K562 (cell line): ENCODE data around the gene NEB. TPM values are rescaled to one million over a fixed set of nuclear protein-coding genes. Genes with fewer than 3 reads are reported as not detected.

Source experiments
- ATAC-seq: fragments of 200-7000 bp; cut with Tn5 transposase; 3 replicates; pipeline ENCODE4 v1.9.1; 2020; ENCODE audit warnings: moderate library complexity
- BruUV-seq: library from RNA; stranded (reverse); fragments of 400-500 nt; replicated peaks from 2 replicates; lab custom pipeline; 2021; lab: Mats Ljungman, UMichigan
- CTCF ChIA-PET: fragments of 300-600 bp; formaldehyde crosslinking; extraction: SDS; loops from one replicate; lab custom pipeline; 2021; ENCODE audit warnings: low intra/inter-chr PET ratio; lab: Yijun Ruan, JAX
- POLR2A ChIA-PET: fragments of 300-600, 350-650 bp; sonication (Branson Sonifier 250); formaldehyde crosslinking; extraction: SDS; loops from one replicate; lab custom pipeline; 2021; ENCODE audit warnings: antibody characterized with exemption, inconsistent platforms; lab: Yijun Ruan, JAX
- DNase-seq, 4 experiments: peaks; one replicate each; pipeline versions ENCODE4 v3.0.0 to v3.0.0-alpha.2; 2011 to 2018; ENCODE audit warnings: low spot score in 3 of 4, mixed read lengths in 3 of 4; ENCODE audit errors: extremely low read depth in 1 of 4
- FAIRE-seq: peaks from 2 replicates; lab custom pipeline; 2011; peaks lifted over from hg19 to GRCh38; lab: Jason Lieb, UNC
- H2AFZ ChIP-seq: 2 replicates; pipeline ENCODE4 v1.6.0; 2011; ENCODE audit warnings: low read depth, low read length, control low read depth, inconsistent platforms
- H3K27ac ChIP-seq: fragments of 200-600 bp; 3 replicates; pipeline ENCODE4 v1.8.0; 2011; ENCODE audit warnings: low read depth, mild to moderate bottlenecking, control low read depth, inconsistent platforms, low read length, moderate library complexity, mixed read lengths; ENCODE audit errors: extremely low read depth
- H3K27me3 ChIP-seq, 2 experiments: fragments of 300-600 bp in 1 of 2; 2 replicates in 1 of 2; 3 replicates in 1 of 2; pipeline versions ENCODE4 v1.6.0 to v1.8.0; 2011; ENCODE audit warnings: inconsistent platforms in 2 of 2, low read length in 2 of 2, mild to moderate bottlenecking in 1 of 2, mixed read lengths in 1 of 2, moderate library complexity in 1 of 2; ENCODE audit not compliant: control insufficient read depth in 2 of 2, insufficient read depth in 2 of 2
- H3K36me3 ChIP-seq: fragments of 300-600 bp; 3 replicates; pipeline ENCODE4 v1.8.0; 2011; ENCODE audit warnings: mild to moderate bottlenecking, low read length, inconsistent platforms; ENCODE audit not compliant: control insufficient read depth, insufficient read depth
- H3K4me1 ChIP-seq, 2 experiments: fragments of 200-600 bp in 1 of 2; replicated peaks in 1 of 2; 2 replicates in 1 of 2; 3 replicates in 1 of 2; pipeline versions ENCODE4 v1.5.1 to v1.8.0; 2011; ENCODE audit warnings: inconsistent platforms in 2 of 2, low read length in 2 of 2, mild to moderate bottlenecking in 1 of 2, mixed read lengths in 1 of 2, moderate library complexity in 1 of 2; ENCODE audit not compliant: control insufficient read depth in 2 of 2, insufficient read depth in 2 of 2
- H3K4me2 ChIP-seq: 2 replicates; pipeline ENCODE4 v1.6.1; 2011; ENCODE audit warnings: low read length, control low read depth, inconsistent platforms, mixed read lengths; ENCODE audit not compliant: insufficient read depth
- H3K4me3 ChIP-seq: fragments of 200-600 bp; sonication (generic), shearing (Covaris generic); 2 replicates; pipeline ENCODE4 v1.5.1; 2016; ENCODE audit warnings: control low read depth, inconsistent platforms
- H3K79me2 ChIP-seq: fragments of 200-600 bp; 3 replicates; pipeline ENCODE4 v1.8.0; 2011; ENCODE audit warnings: low read length, inconsistent platforms; ENCODE audit not compliant: control insufficient read depth, insufficient read depth
- H3K9ac ChIP-seq, 2 experiments: 2 replicates each; pipeline versions ENCODE4 v1.6.0 to v1.6.1; 2011; ENCODE audit warnings: low read depth in 2 of 2, low read length in 2 of 2, control low read depth in 1 of 2, inconsistent platforms in 1 of 2, mild to moderate bottlenecking in 1 of 2, mixed read lengths in 1 of 2; ENCODE audit not compliant: insufficient read depth in 1 of 2
- H3K9me1 ChIP-seq: one replicate; pipeline ENCODE4 v1.6.0; 2011; ENCODE audit warnings: inconsistent platforms, mild to moderate bottlenecking, low read length, moderate library complexity; ENCODE audit not compliant: control insufficient read depth, insufficient read depth
- H3K9me3 ChIP-seq: replicated peaks from 2 replicates; pipeline ENCODE4 v1.5.1; 2011; ENCODE audit warnings: low read depth, low read length, inconsistent platforms; ENCODE audit not compliant: control insufficient read depth, insufficient read depth
- H4K20me1 ChIP-seq: replicated peaks from 2 replicates; pipeline ENCODE4 v1.6.1; 2011; ENCODE audit warnings: low read length, inconsistent platforms, mixed read lengths; ENCODE audit not compliant: control insufficient read depth, insufficient read depth
- BRD4 ChIP-seq: fragments of 200-600 bp; sonication (generic); IDR thresholded peaks from 2 replicates; pipeline ENCODE4 v1.6.1; 2017; ENCODE audit warnings: inconsistent platforms
- FOXJ2 ChIP-seq: fragments of 200-800 bp; sonication (Bioruptor generic); IDR thresholded peaks from 2 replicates; pipeline ENCODE4 v1.6.1; 2016; ENCODE audit warnings: missing genetic modification characterization, missing compliant biosample characterization
- HDGF ChIP-seq: fragments of 450-650 bp; IDR thresholded peaks from 2 replicates; pipeline ENCODE4 v1.6.1; 2016
- HIVEP1 ChIP-seq: fragments of 250-450 bp; sonication (Bioruptor Pico); IDR thresholded peaks from 2 replicates; pipeline ENCODE4 v1.4.0; 2020; ENCODE audit warnings: mild to moderate bottlenecking
- HMG20B ChIP-seq: fragments of 250-450 bp; sonication (Bioruptor Pico); IDR thresholded peaks from 2 replicates; pipeline ENCODE4 v1.5.0; 2021; ENCODE audit warnings: mild to moderate bottlenecking
- MAZ ChIP-seq, 2 experiments: fragments of 450-650 bp in 1 of 2; sonication (generic) in 1 of 2; formaldehyde crosslinking; IDR thresholded peaks in 1 of 2; conservative IDR thresholded peaks in 1 of 2; 2 replicates each; pipeline versions ENCODE4 v1.4.0 to v1.5.0; 2020; ENCODE audit warnings: mild to moderate bottlenecking in 1 of 2, missing genetic modification reagents in 1 of 2
- MCM5 ChIP-seq: fragments of 450-650 bp; IDR thresholded peaks from 2 replicates; pipeline ENCODE4 v1.6.1; 2016; ENCODE audit warnings: low read depth
- MECOM ChIP-seq: fragments of 250-450 bp; sonication (Bioruptor Pico); IDR thresholded peaks from 2 replicates; pipeline ENCODE4 v1.8.0; 2022; ENCODE audit warnings: inconsistent platforms
- NFE2L1 ChIP-seq: fragments of 450-650 bp; IDR thresholded peaks from 2 replicates; pipeline ENCODE4 v1.6.1; 2016; ENCODE audit warnings: missing genetic modification characterization, low read depth, mild to moderate bottlenecking, missing compliant biosample characterization, moderate library complexity, borderline replicate concordance
- NFIC ChIP-seq: fragments of 450-650 bp; IDR thresholded peaks from 2 replicates; pipeline ENCODE4 v1.6.1; 2017; ENCODE audit warnings: mild to moderate bottlenecking, inconsistent platforms
- NR3C1 ChIP-seq: sonication (generic); formaldehyde crosslinking; IDR thresholded peaks from 2 replicates; pipeline ENCODE4 v1.8.1; 2022; ENCODE audit warnings: missing genetic modification reagents
- POLR3G ChIP-seq: IDR thresholded peaks from 2 replicates; pipeline ENCODE4 v1.6.1; 2011; ENCODE audit not compliant: insufficient read length, insufficient replicate concordance; ENCODE audit errors: extremely low read depth
- SIN3A ChIP-seq, 2 experiments: fragments of 150-350 bp in 1 of 2; IDR thresholded peaks; 2 replicates each; pipeline ENCODE4 v1.6.1; 2011 to 2016; ENCODE audit warnings: borderline replicate concordance in 2 of 2, low read depth in 2 of 2, low read length in 2 of 2, mild to moderate bottlenecking in 2 of 2, moderate library complexity in 2 of 2; ENCODE audit not compliant: control insufficient read depth in 1 of 2
- SMAD1 ChIP-seq: fragments of 150-350 bp; IDR thresholded peaks from 2 replicates; pipeline ENCODE4 v1.6.1; 2014; ENCODE audit warnings: low read length, low read depth; ENCODE audit not compliant: partially characterized antibody
- ZNF133 ChIP-seq: fragments of 250-450 bp; sonication (Bioruptor Pico); IDR thresholded peaks from 2 replicates; pipeline ENCODE4 v1.4.0; 2020; ENCODE audit warnings: mild to moderate bottlenecking
- WGBS: fragments of 100-300 bp; shearing (Covaris generic); methylation state at CpG from one replicate; pipeline ENCODE4 v1.1.6; 2016; ENCODE audit warnings: low coverage, mixed read lengths; ENCODE audit not compliant: insufficient coverage; ENCODE audit errors: missing lambda C conversion rate; 5-methylcytosine and 5-hydroxymethylcytosine counted together
- in situ Hi-C: fragments of 300-500 bp; cut with MboI; formaldehyde crosslinking; loops from 4 replicates; pipeline ENCODE4 v1.15.0; 2018; ENCODE audit warnings: inconsistent platforms, mixed read lengths
- intact Hi-C: fragments of 100-400 bp; cut with micrococcal nuclease; formaldehyde crosslinking; loops from 2 replicates; pipeline ENCODE4 v1.14.2; 2022
- polyA plus RNA-seq, 8 experiments: library from polyadenylated mRNA; depleted of rRNA in 4 of 8; stranded (reverse) in 5 of 8; unstranded in 3 of 8; fragments of >200 nt; fragmentation: Nextera tagmentation in 2 of 8; fragmentation: Illumina TruSeq in 1 of 8; extraction: Ambion mirVana in 2 of 8; extraction: Trizol in 1 of 8; gene quantifications; 2 replicates each; pipeline versions ENCODE4 v1.2.1 to v1.2.3, GENCODE V29; 2011 to 2014; ENCODE audit warnings: inconsistent platforms in 1 of 8, missing spikeins in 1 of 8
- total RNA-seq, 7 experiments: library from RNA; depleted of rRNA in 6 of 7; stranded (reverse); fragments of >200 nt in 6 of 7; fragmentation: Illumina TruSeq in 2 of 7; extraction: Trizol in 2 of 7; gene quantifications; 2 replicates each; pipeline versions ENCODE4 v1.2.1 to v1.2.3, GENCODE V29; 2011 to 2021; ENCODE audit warnings: low replicate concordance in 1 of 7
- TF ChIP-seq, protein P1 (sequence below): sonication (generic); formaldehyde crosslinking; IDR thresholded peaks from 2 replicates; pipeline ENCODE4 v1.8.0; 2022; ENCODE audit warnings: missing genetic modification reagents, mild to moderate bottlenecking, moderate library complexity, borderline replicate concordance
- TF ChIP-seq, protein P2 (sequence below), 3 experiments: IDR thresholded peaks in 2 of 3; conservative IDR thresholded peaks in 1 of 3; 2 replicates each; pipeline ENCODE4 v1.5.1; 2011 to 2012; ENCODE audit warnings: low read length in 3 of 3, mild to moderate bottlenecking in 3 of 3, control low read depth in 2 of 3, improper control_type of control experiment in 1 of 3, inconsistent platforms in 1 of 3, low read depth in 1 of 3, mixed read lengths in 1 of 3, moderate library complexity in 1 of 3; ENCODE audit not compliant: insufficient read depth in 2 of 3

The NEB gene
- total and polyA plus RNA-seq, 9 of the 15 experiments (the other 6 are each of a cell fraction or from before 2014, with no cell fraction given): 1.7 to 3.8 (median 2.9) TPM

GRCh38 chr2:151534001-151534400 lies 200.3 kb downstream of the NEB start:
- H3K36me3 ChIP-seq: no peaks in the 10 kb centered on the region
- intact Hi-C loops (no loop called here), in situ Hi-C loops (no loop called here)
- no peaks in the 10 kb centered on the region for H4K20me1 ChIP-seq
- ChIA-PET POLR2A (no interaction called here), CTCF (no interaction called here)
- H3K4me2 ChIP-seq: no peak overlapping the region
- no peaks in the 10 kb centered on the region for H3K4me1 ChIP-seq
- WGBS: 63% methylated on average over 7 of the region's 7 CpGs
- TF ChIP-seq NFE2L1 (tag) (no peak), HIVEP1 (CRISPR knock-in tag) (no peak), FOXJ2 (no peak), MCM5 (no peak), MECOM (CRISPR knock-in tag) (no peak), NR3C1 (CRISPR knock-in tag) (no peak), HMG20B (CRISPR knock-in tag) (no peak), MAZ (CRISPR knock-in tag; conservative IDR thresholded peaks at IDR 0.05 in 1 of 2, IDR thresholded peaks at IDR 0.05 in 1 of 2) (no peak), HDGF (no peak), SIN3A (IDR thresholded peaks at IDR 0.05; ENCODE audit: borderline replicate concordance in 2 of 2, control insufficient read depth in 1 of 2, low read depth in 2 of 2, low read length in 2 of 2) (no peak), NFIC (no peak), ZNF133 (CRISPR knock-in tag) (no peak), SMAD1 (no peak), POLR3G (no peak), BRD4 (no peak)
- TF ChIP-seq, protein P1, sequence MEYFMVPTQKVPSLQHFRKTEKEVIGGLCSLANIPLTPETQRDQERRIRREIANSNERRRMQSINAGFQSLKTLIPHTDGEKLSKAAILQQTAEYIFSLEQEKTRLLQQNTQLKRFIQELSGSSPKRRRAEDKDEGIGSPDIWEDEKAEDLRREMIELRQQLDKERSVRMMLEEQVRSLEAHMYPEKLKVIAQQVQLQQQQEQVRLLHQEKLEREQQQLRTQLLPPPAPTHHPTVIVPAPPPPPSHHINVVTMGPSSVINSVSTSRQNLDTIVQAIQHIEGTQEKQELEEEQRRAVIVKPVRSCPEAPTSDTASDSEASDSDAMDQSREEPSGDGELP: no peak
- TF ChIP-seq, protein P2, sequence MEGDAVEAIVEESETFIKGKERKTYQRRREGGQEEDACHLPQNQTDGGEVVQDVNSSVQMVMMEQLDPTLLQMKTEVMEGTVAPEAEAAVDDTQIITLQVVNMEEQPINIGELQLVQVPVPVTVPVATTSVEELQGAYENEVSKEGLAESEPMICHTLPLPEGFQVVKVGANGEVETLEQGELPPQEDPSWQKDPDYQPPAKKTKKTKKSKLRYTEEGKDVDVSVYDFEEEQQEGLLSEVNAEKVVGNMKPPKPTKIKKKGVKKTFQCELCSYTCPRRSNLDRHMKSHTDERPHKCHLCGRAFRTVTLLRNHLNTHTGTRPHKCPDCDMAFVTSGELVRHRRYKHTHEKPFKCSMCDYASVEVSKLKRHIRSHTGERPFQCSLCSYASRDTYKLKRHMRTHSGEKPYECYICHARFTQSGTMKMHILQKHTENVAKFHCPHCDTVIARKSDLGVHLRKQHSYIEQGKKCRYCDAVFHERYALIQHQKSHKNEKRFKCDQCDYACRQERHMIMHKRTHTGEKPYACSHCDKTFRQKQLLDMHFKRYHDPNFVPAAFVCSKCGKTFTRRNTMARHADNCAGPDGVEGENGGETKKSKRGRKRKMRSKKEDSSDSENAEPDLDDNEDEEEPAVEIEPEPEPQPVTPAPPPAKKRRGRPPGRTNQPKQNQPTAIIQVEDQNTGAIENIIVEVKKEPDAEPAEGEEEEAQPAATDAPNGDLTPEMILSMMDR (IDR thresholded peaks at IDR 0.05 in 2 of 3, conservative IDR thresholded peaks at IDR 0.05 in 1 of 3; ENCODE audit: insufficient read depth in 2 of 3, low read depth in 1 of 3, low read length in 3 of 3): no peak
- FAIRE-seq (no peak), DNase-seq (no peak), ATAC-seq (no peak)
- no peaks in the 10 kb centered on the region for H3K9me3 ChIP-seq
- H3K9me1 ChIP-seq: no peaks in the 10 kb centered on the region
- H2AFZ ChIP-seq: no peak overlapping the region
- no peak overlapping the region for H3K27ac ChIP-seq
- no peak overlapping the region for H3K4me3 ChIP-seq
- no peak overlapping the region for H3K9ac ChIP-seq
- no TSS peak for BruUV-seq
- H3K27me3 ChIP-seq: no peaks in the 10 kb centered on the region
- no peaks in the 10 kb centered on the region for H3K79me2 ChIP-seq
